GM03348 (cell line): ENCODE data around the gene SLC19A1.
"Not testable (repeated sequence)": the region's sequence is repeated elsewhere in the genome, so short reads cannot be mapped to it uniquely, and the experiment has no call there.

Experiments used
- DNase-seq: peaks from one replicate; pipeline ENCODE4 v3.0.0; 2012; ENCODE audit warnings: low spot score

The SLC19A1 gene

GRCh38 chr21:45576838-45577737 is 34.8 kb upstream of the SLC19A1 start:
- DNase-seq, result no peak

GRCh38 chr21:45575993-45576837 is 34.0 kb upstream of the SLC19A1 start:
- no peak for DNase-seq

- DNase-seq, result no peak
Observed at GRCh38 chr21:45575304-45575992, 33.2 kb upstream of the SLC19A1 start.

- DNase-seq, result no peak
Observed at GRCh38 chr21:45574691-45575090, 32.5 kb upstream of the SLC19A1 start.

- no peak for DNase-seq
Observed at GRCh38 chr21:45574081-45574501, 31.9 kb upstream of the SLC19A1 start.

- no peak for DNase-seq
Observed at GRCh38 chr21:45573452-45574035, 31.3 kb upstream of the SLC19A1 start.

GRCh38 chr21:45572783-45573451 is 30.7 kb upstream of the SLC19A1 start:
- DNase-seq, result no peak

- DNase-seq, result no peak
Observed at GRCh38 chr21:45572231-45572630, 30.0 kb upstream of the SLC19A1 start.

- no peak for DNase-seq
Observed at GRCh38 chr21:45571641-45572040, 29.4 kb upstream of the SLC19A1 start.

GRCh38 chr21:45570826-45571601 is 28.8 kb upstream of the SLC19A1 start:
- peak; percentile 80 for DNase-seq

- DNase-seq, result no peak
Observed at GRCh38 chr21:45570071-45570470, 27.8 kb upstream of the SLC19A1 start.

GRCh38 chr21:45568383-45568782 is 26.1 kb upstream of the SLC19A1 start:
- no peak for DNase-seq

- DNase-seq, result not testable (repeated sequence)
Observed at GRCh38 chr21:45564137-45564536, 21.9 kb upstream of the SLC19A1 start.

- DNase-seq, result no peak
Observed at GRCh38 chr21:45562965-45563364, 20.7 kb upstream of the SLC19A1 start.

- DNase-seq, result no peak
Observed at GRCh38 chr21:45562402-45562801, 20.2 kb upstream of the SLC19A1 start.

- not testable (repeated sequence) for DNase-seq
Observed at GRCh38 chr21:45561241-45561640, 19.0 kb upstream of the SLC19A1 start.

GRCh38 chr21:45560106-45561021 is 18.1 kb upstream of the SLC19A1 start:
- DNase-seq, result no peak

GRCh38 chr21:45559216-45560105 is 17.2 kb upstream of the SLC19A1 start:
- DNase-seq, result no peak
